GM18505 (cell line): Measurements from ENCODE around the gene SLC44A3.

Experiments
- ATAC-seq: cut with Tn5 transposase; IDR thresholded peaks from one replicate; pipeline ENCODE4 v1.9.1; 2021; ENCODE audit not compliant: unreplicated experiment
- POLR2A ChIP-seq: IDR thresholded peaks from 4 replicates; pipeline ENCODE4 v1.6.1; 2011; ENCODE audit warnings: borderline replicate concordance; ENCODE audit not compliant: insufficient read depth, insufficient read length; ENCODE audit errors: extremely low read depth

The SLC44A3 gene, protein sequence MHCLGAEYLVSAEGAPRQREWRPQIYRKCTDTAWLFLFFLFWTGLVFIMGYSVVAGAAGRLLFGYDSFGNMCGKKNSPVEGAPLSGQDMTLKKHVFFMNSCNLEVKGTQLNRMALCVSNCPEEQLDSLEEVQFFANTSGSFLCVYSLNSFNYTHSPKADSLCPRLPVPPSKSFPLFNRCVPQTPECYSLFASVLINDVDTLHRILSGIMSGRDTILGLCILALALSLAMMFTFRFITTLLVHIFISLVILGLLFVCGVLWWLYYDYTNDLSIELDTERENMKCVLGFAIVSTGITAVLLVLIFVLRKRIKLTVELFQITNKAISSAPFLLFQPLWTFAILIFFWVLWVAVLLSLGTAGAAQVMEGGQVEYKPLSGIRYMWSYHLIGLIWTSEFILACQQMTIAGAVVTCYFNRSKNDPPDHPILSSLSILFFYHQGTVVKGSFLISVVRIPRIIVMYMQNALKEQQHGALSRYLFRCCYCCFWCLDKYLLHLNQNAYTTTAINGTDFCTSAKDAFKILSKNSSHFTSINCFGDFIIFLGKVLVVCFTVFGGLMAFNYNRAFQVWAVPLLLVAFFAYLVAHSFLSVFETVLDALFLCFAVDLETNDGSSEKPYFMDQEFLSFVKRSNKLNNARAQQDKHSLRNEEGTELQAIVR

DNA sequence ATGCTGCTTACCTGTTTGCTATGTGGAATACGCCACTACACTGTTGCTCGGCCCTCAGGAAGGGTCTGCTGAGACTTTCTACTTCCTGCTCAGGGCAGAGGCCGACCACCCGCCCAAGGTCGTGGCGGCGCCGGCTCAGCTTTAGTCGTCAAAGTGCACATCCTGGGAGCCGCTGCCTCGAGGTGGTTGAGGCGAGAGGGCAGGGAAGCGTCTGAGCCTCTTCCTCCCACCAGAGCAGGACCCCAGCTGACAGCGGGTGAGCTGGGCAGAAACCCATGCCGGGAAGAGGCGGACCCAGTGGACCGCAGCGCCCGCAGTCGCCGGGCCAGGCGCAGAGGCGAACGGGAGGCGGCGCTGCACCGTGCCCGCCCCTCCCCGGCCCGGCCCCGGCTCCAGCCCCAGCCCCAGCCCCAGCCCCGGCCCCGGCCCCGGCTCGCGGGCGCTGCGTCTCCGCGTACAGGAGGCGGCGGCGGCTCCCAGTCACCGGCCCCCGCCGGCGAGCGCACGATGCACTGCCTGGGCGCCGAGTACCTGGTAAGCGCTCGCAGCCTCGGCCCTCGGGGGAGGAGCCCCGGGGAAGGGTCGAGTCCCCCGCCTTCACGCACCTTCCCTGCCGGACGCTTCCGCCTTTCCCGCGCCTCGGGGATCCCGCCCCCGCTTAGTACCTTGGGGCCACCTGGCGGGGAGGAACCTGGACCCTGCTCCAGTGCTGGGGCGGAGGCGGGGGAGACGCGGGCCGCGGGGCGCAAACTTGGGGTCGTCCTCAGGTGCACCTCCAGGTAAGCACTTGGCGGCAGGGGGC, at the start of gene SLC44A3:
Gene SLC44A3, plus strand, starts transcription at position 413 of the 802 bp plus-strand sequence. Its CDS starts 95 bp downstream, at position 508.
- ATAC-seq: no peak

DNA sequence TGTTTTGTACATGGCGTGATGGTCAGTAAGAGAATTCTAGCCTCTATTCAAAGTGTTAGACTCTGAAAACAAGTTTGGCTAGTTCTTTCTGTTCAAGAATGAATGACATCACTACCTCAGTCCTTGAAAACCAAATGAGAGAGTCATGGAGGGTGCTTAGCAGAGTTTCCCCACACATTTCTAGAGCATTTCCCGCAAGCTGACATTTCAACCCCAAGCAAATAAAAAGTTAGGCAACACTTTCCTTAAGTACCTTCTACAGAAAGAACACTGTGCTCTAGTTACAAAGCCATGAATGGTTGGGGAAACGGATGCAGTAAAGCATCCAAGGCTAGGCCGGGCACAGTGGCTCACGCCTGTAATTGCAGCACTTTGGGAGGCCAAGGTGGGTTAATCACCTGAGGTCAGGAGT, 47.9 kb upstream of the SLC44A3 start:
- ATAC-seq: no peak

More for the DNA sequence above, at the start of gene SLC44A3:
- no peak for TF ChIP-seq POLR2A

DNA sequence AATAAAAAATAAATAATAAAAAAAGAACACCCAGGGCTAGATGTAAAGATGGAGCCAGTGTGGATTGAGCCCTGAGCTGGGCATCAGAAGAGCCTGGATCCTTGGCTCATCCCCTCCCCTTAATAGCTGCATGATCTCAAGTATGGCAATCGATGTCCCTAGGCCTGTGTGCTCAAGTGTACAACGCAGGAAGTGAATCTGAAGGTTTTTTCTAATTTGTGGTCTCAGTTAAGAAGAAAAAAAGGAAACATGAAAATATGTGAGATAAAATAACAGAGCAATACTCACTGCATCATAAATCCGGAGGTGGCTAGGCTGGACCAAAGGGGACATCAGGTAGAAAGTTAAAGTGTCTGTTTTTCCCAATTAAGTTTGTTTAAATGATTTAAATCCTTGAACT, 47.3 kb upstream of the SLC44A3 start:
- no peak for TF ChIP-seq POLR2A
- no peak for ATAC-seq

More for the DNA sequence above, 47.9 kb upstream of the SLC44A3 start:
- TF ChIP-seq POLR2A: no peak

DNA sequence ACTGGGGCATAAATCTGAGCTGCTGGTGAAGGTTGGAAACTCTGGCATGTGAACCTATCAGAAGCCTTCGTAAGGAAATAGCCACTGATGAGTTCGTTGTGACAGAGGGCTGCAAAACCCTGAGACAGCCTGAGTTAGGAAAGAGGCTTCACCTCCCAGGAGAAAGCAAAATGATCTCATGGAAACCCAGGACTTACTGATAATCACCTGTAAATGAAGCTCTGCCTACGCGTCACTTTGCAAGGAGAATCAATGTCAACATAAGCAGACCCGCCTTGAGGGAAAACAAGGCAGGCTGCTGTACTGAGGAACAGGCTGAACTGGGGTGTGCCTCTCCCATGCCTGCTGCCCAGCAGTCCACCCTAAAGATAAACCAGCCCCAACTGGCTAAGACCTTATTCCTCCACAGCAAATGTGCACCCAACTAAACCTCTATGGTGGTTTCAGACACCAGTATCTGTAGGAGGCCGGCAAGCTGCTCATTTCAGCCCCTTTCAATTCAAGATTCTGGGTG, 46.8 kb upstream of the SLC44A3 start:
- no peak for TF ChIP-seq POLR2A
- no peak for ATAC-seq

DNA sequence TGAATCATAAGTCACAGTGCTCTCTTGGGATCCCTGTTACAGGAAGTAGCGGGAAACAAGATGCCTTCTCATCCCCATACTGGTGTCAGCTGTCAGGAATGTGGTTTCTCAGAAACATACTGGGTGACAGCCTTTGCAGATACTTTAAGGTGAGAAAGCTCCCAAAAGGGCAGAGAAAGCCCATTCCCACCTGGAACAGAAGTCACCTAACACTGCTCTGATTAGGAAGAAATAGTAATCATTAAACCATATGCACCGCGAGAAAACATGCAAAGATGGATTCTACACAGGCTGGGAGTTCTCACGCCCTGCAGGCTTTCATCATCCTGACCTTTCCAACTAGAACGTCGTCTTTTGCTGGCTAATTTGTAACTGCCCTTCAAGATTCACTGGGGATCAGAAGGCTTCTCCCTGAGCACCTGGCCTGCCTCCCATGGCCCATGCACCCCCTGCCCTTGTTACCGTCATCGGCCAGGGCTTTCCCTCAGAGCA, 46.2 kb upstream of the SLC44A3 start:
- no peak for ATAC-seq

DNA sequence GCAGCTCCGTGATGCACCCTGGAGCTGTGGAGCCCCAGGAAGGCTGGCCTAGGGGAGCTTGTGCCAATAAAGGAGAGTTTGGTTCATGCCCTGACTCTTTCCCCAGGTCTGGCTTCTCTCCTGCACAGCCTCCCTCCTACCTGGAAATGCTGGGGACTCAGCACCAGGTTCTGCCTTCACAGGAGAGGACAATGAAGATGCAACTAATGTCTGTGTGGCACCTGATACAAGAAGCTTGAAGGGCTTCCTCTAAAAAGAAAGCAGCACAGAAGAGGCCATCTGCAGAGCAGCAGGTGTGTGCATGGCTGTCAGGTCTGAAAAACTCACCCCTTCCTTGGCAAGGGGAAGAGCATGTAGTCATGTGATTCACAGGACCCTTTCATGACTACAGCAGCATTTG, 43.7 kb upstream of the SLC44A3 start:
- TF ChIP-seq POLR2A: no peak
- no peak for ATAC-seq

More for the DNA sequence above, 46.2 kb upstream of the SLC44A3 start:
- no peak for TF ChIP-seq POLR2A

DNA sequence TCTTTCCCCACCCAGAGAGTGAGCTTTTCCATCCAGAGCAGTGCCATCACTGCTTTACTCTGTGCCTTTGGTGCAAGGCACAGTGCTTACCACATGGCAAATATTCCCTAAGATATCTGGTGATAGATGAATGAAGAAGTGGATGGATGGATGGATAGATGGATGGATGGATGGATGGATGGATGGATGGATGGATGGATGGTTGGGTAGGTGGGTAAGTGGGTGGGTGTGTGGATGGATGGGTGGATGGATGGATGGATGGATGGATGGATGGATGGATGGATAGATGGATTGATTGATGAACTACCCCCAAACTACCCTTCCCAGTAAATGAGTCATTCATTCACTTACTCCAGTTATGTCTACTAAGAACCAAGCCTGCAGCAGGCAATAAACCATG, 42.9 kb upstream of the SLC44A3 start:
- no peak for ATAC-seq
- TF ChIP-seq POLR2A: no peak

DNA sequence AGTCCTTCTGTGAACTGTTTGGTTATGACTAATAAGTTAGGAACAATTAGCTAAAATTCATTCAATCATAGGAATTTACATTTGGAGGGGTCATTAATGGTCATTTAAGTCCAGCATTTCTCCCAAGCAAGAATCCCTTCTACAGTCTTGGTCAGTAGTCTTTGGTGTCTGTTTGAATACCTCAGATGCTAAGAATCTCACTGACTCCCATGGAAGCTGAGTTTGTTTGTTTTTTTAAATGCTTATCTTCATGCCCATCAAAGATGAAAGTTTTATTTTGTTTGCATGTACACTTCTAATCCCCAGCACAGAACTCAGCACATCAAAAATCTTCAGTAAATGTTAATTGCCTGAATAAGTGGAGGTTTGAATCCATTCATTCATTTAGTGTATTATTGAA, 41.3 kb upstream of the SLC44A3 start:
- TF ChIP-seq POLR2A: no peak
- no peak for ATAC-seq

DNA sequence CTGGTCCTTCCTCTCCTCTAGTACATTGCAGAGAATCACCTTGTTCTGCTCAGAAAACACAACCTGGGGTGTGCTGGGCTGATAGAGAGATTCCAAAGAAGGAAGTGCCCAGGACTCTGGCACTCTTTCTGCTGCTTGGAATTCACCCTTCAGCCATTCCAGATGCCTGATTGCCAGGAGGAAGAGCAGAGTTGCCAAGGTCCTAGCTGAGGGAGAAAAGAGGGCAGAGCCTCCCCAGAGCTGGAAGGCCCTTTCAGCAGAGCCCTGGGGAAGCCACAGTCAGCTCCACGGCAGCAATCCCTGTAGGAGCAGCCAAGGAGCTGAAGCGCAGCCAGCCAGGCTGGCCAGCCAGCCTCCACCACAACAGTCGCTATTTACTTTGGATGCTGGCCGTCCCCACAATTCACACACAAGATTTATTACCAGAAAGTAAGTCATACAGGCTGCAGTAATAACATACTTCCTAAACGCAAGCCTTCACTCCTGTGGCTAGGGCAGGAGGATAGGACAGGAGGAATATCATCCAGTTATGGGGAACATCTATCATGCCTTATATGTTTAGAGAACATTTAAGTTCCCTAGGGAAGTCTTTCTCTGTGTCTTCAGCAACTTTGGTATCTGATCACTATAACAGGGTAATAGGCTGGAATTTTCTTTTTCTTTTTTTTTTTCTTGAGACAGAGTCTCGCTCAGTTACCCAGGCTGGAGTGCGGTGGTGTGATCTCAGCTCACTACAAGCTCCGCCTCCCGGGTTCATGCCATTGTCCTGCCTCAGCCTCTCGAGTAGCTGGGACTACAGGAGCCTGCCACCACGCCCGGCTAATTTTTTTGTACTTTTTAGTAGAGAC, 36.6 kb upstream of the SLC44A3 start:
- TF ChIP-seq POLR2A: no peak
- no peak for ATAC-seq

DNA sequence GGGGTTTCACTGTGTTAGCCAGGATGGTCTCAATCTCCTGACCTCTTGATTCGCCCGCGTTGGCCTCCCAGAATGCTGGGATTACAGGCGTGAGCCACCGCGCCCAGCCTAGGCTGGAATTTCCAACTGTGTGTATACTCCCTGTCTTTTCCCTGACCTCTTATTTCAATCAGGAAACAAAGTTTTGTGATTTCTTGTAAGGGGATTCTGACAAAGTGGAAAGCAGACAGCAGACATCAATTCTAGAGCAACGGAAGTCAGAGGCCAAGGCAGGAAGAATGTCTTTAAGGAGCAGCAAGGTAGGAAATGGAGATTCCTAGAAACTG, 36.0 kb upstream of the SLC44A3 start:
- TF ChIP-seq POLR2A: no peak

DNA sequence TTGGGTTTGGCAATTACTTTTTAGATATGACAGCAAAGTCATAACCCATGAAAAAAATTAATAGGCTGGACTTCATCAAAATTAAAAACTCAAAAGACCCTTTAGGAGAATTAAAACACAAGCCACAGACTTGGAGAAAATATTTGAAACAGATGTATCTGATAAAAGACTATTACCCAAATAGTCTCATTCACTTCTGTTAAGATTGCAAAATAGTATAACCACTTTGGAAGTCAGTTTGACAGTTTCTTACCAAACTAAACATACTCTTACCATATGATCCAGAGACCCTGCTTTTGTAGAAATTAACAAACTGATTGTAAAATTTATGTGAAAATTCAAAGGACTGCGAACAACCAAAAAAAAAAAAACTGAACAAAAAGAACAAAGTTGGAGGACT, 32.5 kb upstream of the SLC44A3 start:
- TF ChIP-seq POLR2A: no peak

More for the DNA sequence above, 36.0 kb upstream of the SLC44A3 start:
- no peak for ATAC-seq

DNA sequence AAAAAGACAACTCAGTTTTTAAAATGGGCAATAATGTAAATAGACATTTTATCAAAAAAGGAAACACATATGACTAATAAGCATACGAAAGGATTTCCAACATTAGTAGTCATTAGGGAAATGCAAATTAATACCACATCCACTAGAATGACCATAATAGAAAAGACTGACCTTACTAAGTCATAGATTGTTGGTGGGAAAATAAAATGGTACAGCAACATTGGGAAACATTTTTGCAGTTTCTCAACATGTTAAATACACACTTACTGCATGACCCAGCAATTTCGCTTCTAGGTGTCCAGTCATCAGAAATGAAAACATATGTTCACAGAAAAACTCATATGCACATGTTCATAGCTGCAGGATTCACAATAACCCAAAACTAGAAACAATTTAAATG, 29.9 kb upstream of the SLC44A3 start:
- no peak for ATAC-seq

More for the DNA sequence above, 32.5 kb upstream of the SLC44A3 start:
- ATAC-seq: no peak

More for the DNA sequence above, 29.9 kb upstream of the SLC44A3 start:
- no peak for TF ChIP-seq POLR2A
